Upper lobe of left lung (tissue), 6 donors: ENCODE results near the gene IBA57. TPM values are rescaled to one million over a fixed set of nuclear protein-coding genes. Genes with fewer than 3 reads are reported as not detected.

Experiments
- ATAC-seq, 2 donors: fragments of 200-7000 bp; cut with Tn5 transposase; one replicate each; pipeline ENCODE4 v1.9.1; 2022; ENCODE audit warnings: mild to moderate bottlenecking in 2 of 2, moderate library complexity in 2 of 2; ENCODE audit not compliant: low FRiP score in 2 of 2
- DNase-seq, 2 donors: peaks; one replicate each; pipeline ENCODE4 v3.0.0-alpha.2; 2019 to 2020
- H3K27ac ChIP-seq, 4 donors: fragments of 200-600 bp; sonication (generic); one replicate each; pipeline ENCODE4 v1.5.1; 2016 to 2019
- H3K27me3 ChIP-seq, 4 donors: fragments of 200-600 bp; sonication (generic); one replicate each; pipeline ENCODE4 v1.5.1; 2017 to 2019
- H3K36me3 ChIP-seq, 4 donors: fragments of 200-600 bp; sonication (generic); one replicate each; pipeline ENCODE4 v1.5.1; 2016 to 2019
- H3K4me1 ChIP-seq, 4 donors: fragments of 200-600 bp; sonication (generic); one replicate each; pipeline ENCODE4 v1.5.1; 2018 to 2019
- H3K4me3 ChIP-seq, 4 donors: fragments of 200-600 bp; sonication (generic); one replicate each; pipeline ENCODE4 v1.5.1; 2017 to 2019; ENCODE audit warnings: mild to moderate bottlenecking in 2 of 4, moderate library complexity in 1 of 4
- H3K9me3 ChIP-seq, 4 donors: fragments of 200-600 bp; sonication (generic); one replicate each; pipeline ENCODE4 v1.5.1; 2018 to 2019
- CTCF ChIP-seq, 6 experiments: fragments of 450-650 bp in 4 of 6; fragments of 200-600 bp in 2 of 6; sonication (generic) in 2 of 6; IDR thresholded peaks; one replicate each; pipeline ENCODE4 v1.5.1; 2016 to 2019; ENCODE audit warnings: antibody characterized with exemption in 6 of 6
- EP300 ChIP-seq, 4 donors: sonication (generic); formaldehyde crosslinking; IDR thresholded peaks; one replicate each; pipeline ENCODE4 v1.5.1; 2017; ENCODE audit warnings: antibody characterized with exemption in 4 of 4, control low read depth in 2 of 4
- POLR2A ChIP-seq, 4 donors: fragments of 450-650 bp; IDR thresholded peaks; one replicate each; pipeline ENCODE4 v1.5.1; 2016 to 2017; ENCODE audit warnings: antibody characterized with exemption in 4 of 4, mild to moderate bottlenecking in 2 of 4
- POLR2AphosphoS5 ChIP-seq, 2 donors: sonication (generic); formaldehyde crosslinking; IDR thresholded peaks; one replicate each; pipeline ENCODE4 v1.5.1; 2017; ENCODE audit warnings: antibody characterized with exemption in 2 of 2
- WGBS, 2 donors: methylation state at CpG; one replicate each; pipeline ENCODE4 v1.1.5; 2017 to 2018; 5-methylcytosine and 5-hydroxymethylcytosine counted together
- small RNA-seq, 4 donors: library from RNA; depleted of rRNA; stranded (forward); fragments of <200 nt; gene quantifications; one replicate each; pipeline ENCODE3, GENCODE V24; 2016
- total RNA-seq, 6 donors: library from RNA; depleted of rRNA in 4 of 6; stranded (reverse); fragments of >200 nt in 4 of 6; gene quantifications; one replicate each; pipeline versions ENCODE4 v1.1.0 to v1.2.1, GENCODE V29; 2016 to 2021
- donor health status: DM: no; HTN: no; CAD: no; lungs with moderate emphysema.
- donor health status: DM: no; HTN: yes; CAD: no; lungs with severe emphysema.

Gene IBA57
- total RNA-seq, 6 donors from 2014 or later = 6.1 to 19.3 (median 13.9) TPM

GRCh38 chr1:228228601-228229074, 63.0 kb downstream of the IBA57 start:
- ATAC-seq = no peak
- peaks cover 0 to 6% (median 0%) of the 10 kb centered on the region in 4 donors for H3K4me1 ChIP-seq
- peaks cover 0 to 36% (median 28%) of the 10 kb centered on the region in 4 donors for H3K36me3 ChIP-seq

GRCh38 chr1:228231189-228231588, 65.6 kb downstream of the IBA57 start:
- DNase-seq = no peak
- no peak overlapping the region for H3K27ac ChIP-seq
- no peak for ATAC-seq
- peaks cover 0 to 6% (median 0%) of the 10 kb centered on the region in 4 donors for H3K9me3 ChIP-seq
- peaks cover 0 to 6% (median 0%) of the 10 kb centered on the region in 4 donors for H3K4me1 ChIP-seq
- WGBS, 2 donors = 95% methylated on average over 2 of the region's 2 CpGs
- TF ChIP-seq CTCF (IDR thresholded peaks at IDR 0.05) (no peak), POLR2AphosphoS5 (IDR thresholded peaks at IDR 0.05) (no peak), EP300 (IDR thresholded peaks at IDR 0.05) (no peak), POLR2A (IDR thresholded peaks at IDR 0.05) (no peak)
- no peak overlapping the region for H3K4me3 ChIP-seq
- H3K36me3 ChIP-seq = peaks cover 0 to 12% (median 8%) of the 10 kb centered on the region in 4 donors
- H3K27me3 ChIP-seq = no peaks in the 10 kb centered on the region

More at GRCh38 chr1:228228601-228229074, 63.0 kb downstream of the IBA57 start:
- H3K4me3 ChIP-seq = no peak overlapping the region
- WGBS, 2 donors = 69 to 87% methylated on average over 5 of the region's 5 CpGs
- peak overlapping the region in 1 of 4 donors; percentile 54 for H3K27ac ChIP-seq
- H3K9me3 ChIP-seq = peaks cover 4 to 23% (median 12%) of the 10 kb centered on the region in 4 donors
- no peak for TF ChIP-seq CTCF (IDR thresholded peaks at IDR 0.05)
- peak in 1 of 2 donors; percentile 48 for TF ChIP-seq POLR2AphosphoS5 (IDR thresholded peaks at IDR 0.05)
- DNase-seq = no peak
- no peaks in the 10 kb centered on the region for H3K27me3 ChIP-seq

Small RNAs within 50 kb of the gene (small RNA-seq; reads per million reads assigned to genes)
- gene AL359510.1 = 0 reads per million in 4 donors

Other genes starting within 250 kb of the IBA57 start
- 10 to 100 TPM in 4 of 6 donors, 1 to 10 TPM in 2; 4.2 to 15.5 (median 10.9) TPM for gene WNT9A, start 217.9 kb upstream of the IBA57 start, total RNA-seq
- gene WNT3A, start 158.8 kb upstream of the IBA57 start, total RNA-seq = 10 to 100 TPM in 2 of 6 donors, 1 to 10 TPM in 4; 1.0 to 19.6 (median 6.4) TPM
- 100 to 1,000 TPM; 157 to 487 (median 374) TPM for gene ARF1, start 83.1 kb upstream of the IBA57 start, total RNA-seq
- gene C1orf35, start 62.5 kb upstream of the IBA57 start, total RNA-seq = 10 to 100 TPM; 12.8 to 34.6 (median 17.8) TPM
- gene MRPL55, start 56.5 kb upstream of the IBA57 start, total RNA-seq = 100 to 1,000 TPM in 1 of 6 donors, 10 to 100 TPM in 5; 42.4 to 161 (median 60.1) TPM
- 100 to 1,000 TPM; 198 to 385 (median 269) TPM for gene GUK1, start 25.5 kb upstream of the IBA57 start, total RNA-seq
- 1 to 10 TPM; 1.4 to 8.7 (median 2.0) TPM for gene GJC2, start 15.9 kb upstream of the IBA57 start, total RNA-seq
- gene OBSCN, start 42.2 kb downstream of the IBA57 start, total RNA-seq = 100 to 1,000 TPM in 1 of 6 donors, 10 to 100 TPM in 5; 15.7 to 160 (median 47.0) TPM
- 10 to 100 TPM; 25.7 to 43.0 (median 30.8) TPM for gene TRIM11, start 241.0 kb downstream of the IBA57 start, total RNA-seq